Sigmoid colon (tissue), 7 donors: Measurements from ENCODE around the gene GSS. TPM values are rescaled to one million over a fixed set of nuclear protein-coding genes. Genes with fewer than 3 reads are reported as not detected.

Experiments
- DNase-seq: peaks from one replicate; pipeline ENCODE4 v3.0.0-alpha.2; 2019
- H3K27ac ChIP-seq, 4 donors: fragments of 200-600 bp; sonication (generic); one replicate each; pipeline ENCODE4 v1.5.1; 2016 to 2019; ENCODE audit warnings: mild to moderate bottlenecking in 1 of 4
- H3K27me3 ChIP-seq, 3 donors: fragments of 200-600 bp; sonication (generic); one replicate each; pipeline ENCODE4 v1.5.1; 2019; ENCODE audit warnings: mild to moderate bottlenecking in 1 of 3
- H3K36me3 ChIP-seq, 4 donors: fragments of 200-600 bp; sonication (generic); one replicate each; pipeline ENCODE4 v1.5.1; 2016 to 2019
- H3K4me1 ChIP-seq, 4 donors: fragments of 200-600 bp; sonication (generic); one replicate each; pipeline ENCODE4 v1.5.1; 2017 to 2019
- H3K4me3 ChIP-seq, 4 donors: fragments of 200-600 bp; sonication (generic); one replicate each; pipeline ENCODE4 v1.5.1; 2017 to 2019; ENCODE audit warnings: mild to moderate bottlenecking in 2 of 4, moderate library complexity in 1 of 4
- H3K9me3 ChIP-seq, 4 donors: fragments of 200-600 bp in 3 of 4; sonication (generic) in 3 of 4; one replicate each; pipeline versions ENCODE4 v1.5.1 to v1.6.1; 2013 to 2019
- EP300 ChIP-seq, 4 donors: sonication (generic); formaldehyde crosslinking; IDR thresholded peaks; one replicate each; pipeline ENCODE4 v1.6.1; 2017; ENCODE audit warnings: antibody characterized with exemption in 4 of 4
- POLR2A ChIP-seq, 2 donors: fragments of 450-650 bp; IDR thresholded peaks; one replicate each; pipeline ENCODE4 v1.6.1; 2016; ENCODE audit warnings: antibody characterized with exemption in 2 of 2, mild to moderate bottlenecking in 2 of 2, moderate library complexity in 2 of 2
- POLR2AphosphoS5 ChIP-seq, 4 donors: sonication (generic); formaldehyde crosslinking; IDR thresholded peaks; one replicate each; pipeline ENCODE4 v1.6.1; 2017; ENCODE audit warnings: antibody characterized with exemption in 4 of 4
- WGBS, 2 donors: extraction: QIAGEN DNeasy Blood & Tissue Kit; methylation state at CpG; one replicate each; pipeline ENCODE4 v1.1.7; 2013; 5-methylcytosine and 5-hydroxymethylcytosine counted together
- intact Hi-C: fragments of 100-400 bp; cut with DNase I; formaldehyde crosslinking; loops from one replicate; pipeline ENCODE4 v1.15.1; 2023
- polyA plus RNA-seq, 3 donors: library from polyadenylated mRNA; stranded (reverse); fragments of 200-250 nt; gene quantifications; one replicate each; pipeline ENCODE4 v1.2.3, GENCODE V29; 2013
- total RNA-seq, 4 donors: library from RNA; depleted of rRNA; stranded (reverse); fragments of >200 nt; gene quantifications; one replicate each; pipeline ENCODE4 v1.1.0, GENCODE V29; 2016
- TF ChIP-seq, protein P1 (sequence below), 4 experiments: fragments of 450-650 bp in 3 of 4; fragments of 200-600 bp in 1 of 4; IDR thresholded peaks; one replicate each; pipeline ENCODE4 v1.5.1; 2016 to 2019; ENCODE audit warnings: antibody characterized with exemption in 4 of 4, mild to moderate bottlenecking in 3 of 4, moderate library complexity in 2 of 4
- donor health status: healthy with polysubstance abuse.
- donor health status: Bipolar disorder and iron deficiency.
- donor health status: healthy.

The GSS gene
- total and polyA plus RNA-seq, 7 donors, result 22.9 to 80.7 (median 30.5) TPM

DNA sequence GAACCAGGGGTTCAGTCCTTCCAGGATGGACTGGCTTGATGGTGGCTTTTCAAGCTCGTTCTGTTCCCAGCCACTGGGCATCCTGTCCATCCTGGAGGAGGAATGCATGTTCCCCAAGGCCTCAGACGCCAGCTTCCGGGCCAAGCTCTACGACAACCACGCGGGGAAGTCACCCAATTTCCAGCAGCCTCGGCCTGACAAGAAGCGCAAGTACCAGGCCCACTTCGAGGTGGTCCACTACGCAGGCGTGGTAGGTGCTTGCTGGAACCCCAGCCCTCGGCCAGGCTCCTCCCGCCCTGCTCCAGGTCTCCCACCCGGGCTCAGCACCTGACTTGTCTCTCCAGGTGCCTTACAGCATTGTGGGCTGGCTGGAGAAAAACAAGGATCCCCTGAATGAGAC is 34.1 kb upstream of the GSS start:
- TF ChIP-seq POLR2A (IDR thresholded peaks at IDR 0.05) (no peak), EP300 (IDR thresholded peaks at IDR 0.05) (no peak), POLR2AphosphoS5 (IDR thresholded peaks at IDR 0.05) (no peak)
- TF ChIP-seq, protein P1, sequence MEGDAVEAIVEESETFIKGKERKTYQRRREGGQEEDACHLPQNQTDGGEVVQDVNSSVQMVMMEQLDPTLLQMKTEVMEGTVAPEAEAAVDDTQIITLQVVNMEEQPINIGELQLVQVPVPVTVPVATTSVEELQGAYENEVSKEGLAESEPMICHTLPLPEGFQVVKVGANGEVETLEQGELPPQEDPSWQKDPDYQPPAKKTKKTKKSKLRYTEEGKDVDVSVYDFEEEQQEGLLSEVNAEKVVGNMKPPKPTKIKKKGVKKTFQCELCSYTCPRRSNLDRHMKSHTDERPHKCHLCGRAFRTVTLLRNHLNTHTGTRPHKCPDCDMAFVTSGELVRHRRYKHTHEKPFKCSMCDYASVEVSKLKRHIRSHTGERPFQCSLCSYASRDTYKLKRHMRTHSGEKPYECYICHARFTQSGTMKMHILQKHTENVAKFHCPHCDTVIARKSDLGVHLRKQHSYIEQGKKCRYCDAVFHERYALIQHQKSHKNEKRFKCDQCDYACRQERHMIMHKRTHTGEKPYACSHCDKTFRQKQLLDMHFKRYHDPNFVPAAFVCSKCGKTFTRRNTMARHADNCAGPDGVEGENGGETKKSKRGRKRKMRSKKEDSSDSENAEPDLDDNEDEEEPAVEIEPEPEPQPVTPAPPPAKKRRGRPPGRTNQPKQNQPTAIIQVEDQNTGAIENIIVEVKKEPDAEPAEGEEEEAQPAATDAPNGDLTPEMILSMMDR (IDR thresholded peaks at IDR 0.05), result no peak
- Histone ChIP-seq H3K9me3 (no peaks in the 10 kb centered on the region), H3K27me3 (peaks cover 0 to 7% (median under 1%) of the 10 kb centered on the region in 3 donors), H3K4me1 (no peaks in the 10 kb centered on the region), H3K36me3 (peaks cover 0 to 17% (median 0%) of the 10 kb centered on the region in 4 donors), H3K4me3 (no peak overlapping the region), H3K27ac (no peak overlapping the region)
- intact Hi-C loops, result no loop called here
- DNase-seq, result no peak
- WGBS, 2 donors, result 93 to 94% methylated on average over 14 of the region's 14 CpGs

DNA sequence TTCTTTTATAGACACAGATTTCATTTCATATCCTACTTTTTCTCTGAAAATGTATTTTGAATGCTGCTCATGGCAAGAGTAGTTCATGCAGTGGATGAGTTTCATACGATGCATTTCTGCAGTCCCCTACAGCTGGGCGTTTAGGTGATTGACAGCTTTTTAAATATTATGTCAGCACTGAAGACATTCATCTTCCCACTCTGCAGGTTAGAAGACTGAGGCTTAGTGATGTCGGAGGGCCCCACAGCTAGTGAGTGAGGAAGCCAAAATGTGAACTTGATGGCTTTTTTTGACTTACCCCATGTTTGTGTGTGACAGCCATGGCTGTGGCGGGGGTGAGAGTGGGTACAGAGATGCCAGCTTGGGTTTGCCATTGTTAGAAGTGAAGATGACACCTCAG is 33.5 kb upstream of the GSS start:
- no peak overlapping the region for H3K4me3 ChIP-seq
- intact Hi-C loops, result no loop called here
- H3K9me3 ChIP-seq, result no peaks in the 10 kb centered on the region
- H3K36me3 ChIP-seq, result peaks cover 0 to 11% (median 0%) of the 10 kb centered on the region in 4 donors
- no peaks in the 10 kb centered on the region for H3K4me1 ChIP-seq
- WGBS, 2 donors, result 89 to 90% methylated on average over 4 of the region's 4 CpGs
- peaks cover 5 to 12% (median 6%) of the 10 kb centered on the region in 3 donors for H3K27me3 ChIP-seq
- TF ChIP-seq EP300 (IDR thresholded peaks at IDR 0.05) (no peak), POLR2AphosphoS5 (IDR thresholded peaks at IDR 0.05) (no peak)
- TF ChIP-seq, protein P1 (IDR thresholded peaks at IDR 0.05), result no peak
- H3K27ac ChIP-seq, result no peak overlapping the region
- DNase-seq, result no peak

DNA sequence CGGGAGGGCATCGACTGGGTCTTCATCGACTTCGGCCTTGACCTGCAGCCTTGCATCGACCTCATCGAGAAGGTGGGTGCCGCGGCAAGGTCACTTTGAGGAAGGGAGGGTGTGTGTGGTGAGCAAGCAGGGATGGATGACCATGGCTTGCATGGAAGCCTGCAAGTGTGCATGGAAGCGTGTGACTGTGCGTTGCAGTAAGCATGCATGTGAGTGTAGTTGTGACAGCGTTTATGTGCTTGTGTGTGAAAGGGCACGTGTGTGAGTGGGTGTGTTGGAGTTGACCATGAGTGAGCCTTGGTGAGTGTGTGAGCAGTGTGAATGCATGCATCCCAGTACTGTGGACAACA is 32.6 kb upstream of the GSS start:
- Histone ChIP-seq H3K27me3 (peaks cover 7 to 22% (median 11%) of the 10 kb centered on the region in 3 donors), H3K36me3 (peaks cover 0 to 2% (median 0%) of the 10 kb centered on the region in 4 donors), H3K4me3 (no peak overlapping the region), H3K4me1 (no peaks in the 10 kb centered on the region), H3K9me3 (no peaks in the 10 kb centered on the region), H3K27ac (no peak overlapping the region)
- DNase-seq, result no peak
- no peak for TF ChIP-seq EP300 (IDR thresholded peaks at IDR 0.05)
- TF ChIP-seq POLR2A (IDR thresholded peaks at IDR 0.05), result no peak
- TF ChIP-seq, protein P1 (IDR thresholded peaks at IDR 0.05), result no peak
- TF ChIP-seq POLR2AphosphoS5 (IDR thresholded peaks at IDR 0.05), result no peak
- intact Hi-C loops, result no loop called here
- 77 to 80% methylated on average over 12 of the region's 12 CpGs for WGBS, 2 donors

DNA sequence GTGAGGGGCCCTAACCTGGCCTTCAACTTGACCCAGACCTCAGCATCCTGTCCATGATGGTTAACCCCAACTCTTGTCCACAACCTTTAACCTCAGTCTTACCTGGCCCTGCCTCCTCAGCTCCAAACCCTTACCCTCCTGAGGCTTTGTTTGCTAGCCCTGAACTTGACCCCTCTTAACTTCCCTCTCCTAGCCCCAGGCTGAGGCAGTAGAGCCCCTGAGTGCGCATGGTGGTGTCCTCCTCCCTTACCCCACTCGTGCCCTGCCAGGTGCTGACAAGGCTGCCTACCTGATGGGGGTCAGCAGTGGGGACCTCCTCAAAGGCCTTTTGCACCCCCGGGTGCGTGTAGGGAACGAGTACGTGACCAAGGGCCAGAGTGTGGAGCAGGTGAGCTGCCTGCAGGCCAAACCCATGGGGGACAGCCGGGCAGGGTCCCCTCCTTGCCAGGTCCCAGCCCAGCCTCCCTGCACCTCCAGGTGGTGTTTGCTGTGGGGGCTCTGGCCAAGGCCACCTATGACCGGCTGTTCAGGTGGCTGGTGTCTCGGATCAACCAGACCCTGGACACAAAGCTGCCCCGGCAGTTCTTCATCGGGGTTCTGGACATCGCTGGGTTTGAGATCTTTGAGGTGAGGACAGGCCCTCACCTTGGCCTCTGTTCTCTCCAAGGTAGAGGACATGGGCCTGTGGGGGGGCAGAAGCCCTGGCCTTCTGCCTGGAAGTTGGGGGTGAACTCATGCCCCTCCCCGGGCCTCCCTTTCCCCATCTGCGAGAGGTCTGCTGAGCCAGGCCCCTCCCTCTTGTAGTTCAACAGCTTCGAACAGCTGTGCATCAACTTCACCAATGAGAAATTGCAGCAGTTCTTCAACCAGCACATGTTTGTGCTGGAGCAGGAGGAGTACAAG is 31.9 kb upstream of the GSS start:
- Histone ChIP-seq H3K27ac (no peak overlapping the region), H3K4me3 (no peak overlapping the region), H3K36me3 (no peaks in the 10 kb centered on the region), H3K4me1 (no peaks in the 10 kb centered on the region), H3K27me3 (peaks cover 12 to 27% (median 15%) of the 10 kb centered on the region in 3 donors), H3K9me3 (no peaks in the 10 kb centered on the region)
- intact Hi-C loops, result no loop called here
- TF ChIP-seq EP300 (IDR thresholded peaks at IDR 0.05) (no peak), POLR2AphosphoS5 (IDR thresholded peaks at IDR 0.05) (peak in 1 of 4 donors; percentile 4)
- 74 to 80% methylated on average over 15 of the region's 15 CpGs for WGBS, 2 donors
- no peak for DNase-seq

DNA sequence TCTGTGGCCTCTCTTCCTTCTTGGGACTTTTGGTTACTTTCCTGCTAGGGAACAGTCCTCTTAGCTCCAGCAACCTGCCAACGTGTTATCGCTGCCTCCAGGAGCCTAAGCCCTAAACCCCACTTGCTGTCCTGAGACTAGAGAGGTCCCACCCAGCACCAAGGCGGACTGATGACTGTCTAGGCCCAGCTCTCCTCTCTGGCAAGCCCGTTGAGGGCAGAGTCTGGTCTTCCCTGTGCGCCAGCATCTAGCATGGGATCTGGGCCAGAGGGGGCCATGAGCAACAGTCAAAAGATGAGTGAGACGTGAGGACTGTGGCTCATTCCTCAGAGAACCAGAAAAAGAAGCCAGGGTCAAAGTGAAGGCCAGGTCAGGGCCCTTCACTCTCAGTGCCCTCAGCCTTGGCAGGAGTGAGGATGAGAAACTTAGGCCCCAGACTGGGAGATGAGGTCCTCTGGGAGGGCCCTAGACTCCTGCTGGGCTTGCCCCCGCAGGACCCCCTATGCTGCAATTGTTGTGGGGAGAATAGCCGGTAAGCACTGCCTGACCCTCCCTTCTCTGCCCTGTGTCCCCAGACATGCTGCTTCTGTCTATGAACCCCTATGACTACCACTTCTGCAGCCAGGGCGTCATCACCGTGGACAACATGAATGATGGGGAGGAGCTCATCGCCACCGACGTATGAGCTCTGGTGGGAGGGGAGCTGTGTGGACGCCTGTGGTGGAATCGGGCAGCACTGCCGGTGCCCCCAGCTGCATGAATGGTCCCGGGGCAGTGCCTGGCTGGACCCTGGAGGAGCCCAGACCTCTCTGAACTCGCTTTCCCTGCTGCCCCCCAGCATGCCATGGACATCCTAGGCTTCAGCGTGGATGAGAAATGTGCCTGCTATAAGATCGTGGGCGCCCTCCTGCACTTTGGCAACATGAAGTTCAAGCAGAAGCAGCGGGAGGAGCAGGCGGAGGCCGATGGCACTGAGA is 31.0 kb upstream of the GSS start:
- Histone ChIP-seq H3K9me3 (no peaks in the 10 kb centered on the region), H3K36me3 (no peaks in the 10 kb centered on the region), H3K4me1 (no peaks in the 10 kb centered on the region), H3K27ac (no peak overlapping the region), H3K27me3 (peaks cover 14 to 35% (median 21%) of the 10 kb centered on the region in 3 donors), H3K4me3 (no peak overlapping the region)
- no peak for TF ChIP-seq POLR2AphosphoS5 (IDR thresholded peaks at IDR 0.05)
- TF ChIP-seq EP300 (IDR thresholded peaks at IDR 0.05), result no peak
- no peak for TF ChIP-seq POLR2A (IDR thresholded peaks at IDR 0.05)
- TF ChIP-seq, protein P1 (IDR thresholded peaks at IDR 0.05), result no peak
- no peak for DNase-seq
- intact Hi-C loops, result no loop called here
- WGBS, 2 donors, result 74 to 79% methylated on average over 24 of the region's 24 CpGs
